PC-9 (cell line): ENCODE results near the gene VPS13A. TPM values are rescaled to one million over a fixed set of nuclear protein-coding genes. Genes with fewer than 3 reads are reported as not detected.

ENCODE experiments used
- BruUV-seq: library from RNA; stranded (reverse); fragments of 400-500 nt; replicated peaks from 2 replicates; lab custom pipeline; 2021; lab: Mats Ljungman, UMichigan
- CTCF ChIA-PET: fragments of 300-600 bp; sonication (Branson Sonifier 250); formaldehyde crosslinking; loops from one replicate; lab custom pipeline; 2022; ENCODE audit warnings: antibody characterized with exemption; lab: Charles Lee
- POLR2A ChIA-PET: fragments of 300-600 bp; sonication (Branson Sonifier 250); formaldehyde crosslinking; loops from one replicate; lab custom pipeline; 2022; ENCODE audit warnings: antibody characterized with exemption; ENCODE audit not compliant: unreplicated experiment; lab: Charles Lee
- DNase-seq, 2 experiments: peaks; one replicate each; pipeline versions ENCODE4 v3.0.0 to v3.0.0-alpha.2; 2015 to 2022; ENCODE audit warnings: mixed read lengths in 1 of 2
- H2AFZ ChIP-seq: fragments of 200-600 bp; sonication (generic); 2 replicates; pipeline ENCODE4 v1.8.1; 2017; ENCODE audit warnings: antibody characterized with exemption
- H3F3A ChIP-seq: fragments of 200-600 bp; sonication (generic); 2 replicates; pipeline ENCODE4 v1.8.1; 2017; ENCODE audit warnings: antibody characterized with exemption, mild to moderate bottlenecking, low read depth; ENCODE audit not compliant: insufficient read depth
- H3K27ac ChIP-seq: fragments of 200-600 bp; sonication (generic); 2 replicates; pipeline ENCODE4 v1.6.1; 2016; ENCODE audit warnings: mixed run types
- H3K27me3 ChIP-seq: fragments of 200-600 bp; sonication (generic); 2 replicates; pipeline ENCODE4 v1.6.1; 2016; ENCODE audit warnings: low read depth, mixed run types; ENCODE audit not compliant: insufficient read depth
- H3K36me3 ChIP-seq: fragments of 200-600 bp; sonication (generic); 2 replicates; pipeline ENCODE4 v1.6.1; 2016; ENCODE audit warnings: low read depth, mixed run types
- H3K4me1 ChIP-seq: fragments of 200-600 bp; sonication (generic); replicated peaks from 2 replicates; pipeline ENCODE4 v1.6.1; 2016; ENCODE audit warnings: mixed run types; ENCODE audit not compliant: insufficient read depth
- H3K4me2 ChIP-seq: fragments of 200-600 bp; sonication (generic); 2 replicates; pipeline ENCODE4 v1.6.1; 2017; ENCODE audit warnings: mixed run types
- H3K4me3 ChIP-seq: fragments of 200-600 bp; sonication (generic); 2 replicates; pipeline ENCODE4 v1.6.1; 2016; ENCODE audit warnings: mixed run types
- H3K79me2 ChIP-seq: fragments of 200-600 bp; sonication (generic); 2 replicates; pipeline ENCODE4 v1.6.1; 2017; ENCODE audit warnings: low read depth, mixed run types
- H3K9me2 ChIP-seq: fragments of 200-600 bp; sonication (generic); 2 replicates; pipeline ENCODE4 v1.8.1; 2017; ENCODE audit warnings: mild to moderate bottlenecking; ENCODE audit not compliant: insufficient read depth
- H3K9me3 ChIP-seq: fragments of 200-600 bp; sonication (generic); 2 replicates; pipeline ENCODE4 v1.8.1; 2016; ENCODE audit warnings: low read depth; ENCODE audit not compliant: insufficient read depth
- H4K20me1 ChIP-seq: fragments of 200-600 bp; sonication (generic); 2 replicates; pipeline ENCODE4 v1.8.1; 2017; ENCODE audit not compliant: insufficient read depth
- EZH2 ChIP-seq: fragments of 200-600 bp; sonication (generic); IDR thresholded peaks from 2 replicates; pipeline ENCODE4 v1.8.0; 2017; ENCODE audit warnings: antibody characterized with exemption, low read depth
- intact Hi-C: fragments of 100-400 bp; cut with micrococcal nuclease; formaldehyde crosslinking; loops from one replicate; pipeline ENCODE4 v1.10.0; 2022; ENCODE audit not compliant: unreplicated experiment
- total RNA-seq: library from RNA; stranded (reverse); gene quantifications from 2 replicates; pipeline ENCODE4 v1.2.3, GENCODE V29; 2021
- TF ChIP-seq, protein P1 (sequence below): fragments of 200-600 bp; sonication (generic); conservative IDR thresholded peaks from 2 replicates; pipeline ENCODE4 v1.6.1; 2017; ENCODE audit warnings: mixed run types, antibody characterized with exemption, mild to moderate bottlenecking, moderate library complexity

VPS13A gene
- total RNA-seq, 1 experiment from 2014 or later, result 53.9 TPM

GRCh38 chr9:77454663-77455062 lies 277.3 kb downstream of the VPS13A start:
- DNase-seq, result no peak

GRCh38 chr9:77455312-77455927 lies 278.1 kb downstream of the VPS13A start:
- TF ChIP-seq EZH2, result no peak
- TF ChIP-seq, protein P1, sequence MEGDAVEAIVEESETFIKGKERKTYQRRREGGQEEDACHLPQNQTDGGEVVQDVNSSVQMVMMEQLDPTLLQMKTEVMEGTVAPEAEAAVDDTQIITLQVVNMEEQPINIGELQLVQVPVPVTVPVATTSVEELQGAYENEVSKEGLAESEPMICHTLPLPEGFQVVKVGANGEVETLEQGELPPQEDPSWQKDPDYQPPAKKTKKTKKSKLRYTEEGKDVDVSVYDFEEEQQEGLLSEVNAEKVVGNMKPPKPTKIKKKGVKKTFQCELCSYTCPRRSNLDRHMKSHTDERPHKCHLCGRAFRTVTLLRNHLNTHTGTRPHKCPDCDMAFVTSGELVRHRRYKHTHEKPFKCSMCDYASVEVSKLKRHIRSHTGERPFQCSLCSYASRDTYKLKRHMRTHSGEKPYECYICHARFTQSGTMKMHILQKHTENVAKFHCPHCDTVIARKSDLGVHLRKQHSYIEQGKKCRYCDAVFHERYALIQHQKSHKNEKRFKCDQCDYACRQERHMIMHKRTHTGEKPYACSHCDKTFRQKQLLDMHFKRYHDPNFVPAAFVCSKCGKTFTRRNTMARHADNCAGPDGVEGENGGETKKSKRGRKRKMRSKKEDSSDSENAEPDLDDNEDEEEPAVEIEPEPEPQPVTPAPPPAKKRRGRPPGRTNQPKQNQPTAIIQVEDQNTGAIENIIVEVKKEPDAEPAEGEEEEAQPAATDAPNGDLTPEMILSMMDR, result peak; percentile 44

More at GRCh38 chr9:77454663-77455062, 277.3 kb downstream of the VPS13A start:
- BruUV-seq, result no TSS peak
- no peaks in the 10 kb centered on the region for H4K20me1 ChIP-seq
- H3K4me1 ChIP-seq, result no peaks in the 10 kb centered on the region
- H2AFZ ChIP-seq, result no peak overlapping the region
- H3K9me2 ChIP-seq, result no peaks in the 10 kb centered on the region
- no peaks in the 10 kb centered on the region for H3K9me3 ChIP-seq
- H3K36me3 ChIP-seq, result no peaks in the 10 kb centered on the region
- intact Hi-C loops, result loop anchor here (5.0 kb wide), 5 partner anchors 133 to 668 kb away; no protein-coding TSS in a partner anchor
- no peak for TF ChIP-seq EZH2
- TF ChIP-seq, protein P1, result no peak
- H3K27me3 ChIP-seq, result no peaks in the 10 kb centered on the region
- no peak overlapping the region for H3K27ac ChIP-seq
- no peaks in the 10 kb centered on the region for H3K79me2 ChIP-seq
- POLR2A ChIA-PET, result no interaction called here
- no peaks in the 10 kb centered on the region for H3F3A ChIP-seq
- CTCF ChIA-PET, result interaction anchor here (0.6 kb wide), 1 partner anchor 412 kb away, joined by 3 read pairs; no protein-coding TSS in a partner anchor
- H3K4me3 ChIP-seq, result no peak overlapping the region
- no peak overlapping the region for H3K4me2 ChIP-seq

GRCh38 chr9:77456829-77457437 lies 279.6 kb downstream of the VPS13A start:
- no TSS peak for BruUV-seq
- intact Hi-C loops, result loop anchor here (5.0 kb wide), 5 partner anchors 130 to 665 kb away; no protein-coding TSS in a partner anchor
- H3K27me3 ChIP-seq, result no peaks in the 10 kb centered on the region
- no peaks in the 10 kb centered on the region for H3F3A ChIP-seq
- no peak overlapping the region for H3K4me3 ChIP-seq
- peak; percentile 75 to 84 for DNase-seq
- H3K27ac ChIP-seq, result no peak overlapping the region
- H3K36me3 ChIP-seq, result no peaks in the 10 kb centered on the region
- POLR2A ChIA-PET, result interaction anchor here (0.6 to 0.7 kb wide), 3 partner anchors 261 to 839 kb away, joined by 6 to 14 read pairs (median 7); no protein-coding TSS in a partner anchor
- no peaks in the 10 kb centered on the region for H3K4me1 ChIP-seq
- H3K4me2 ChIP-seq, result 0 out of 2 replicates have a peak overlapping the region, but pooled peaks have one; percentile 32
- H2AFZ ChIP-seq, result no peak overlapping the region
- H4K20me1 ChIP-seq, result no peaks in the 10 kb centered on the region
- no peaks in the 10 kb centered on the region for H3K9me3 ChIP-seq
- H3K9me2 ChIP-seq, result no peaks in the 10 kb centered on the region
- CTCF ChIA-PET, result interaction anchor here (0.7 to 2.3 kb wide), 6 partner anchors 15 to 521 kb away, joined by 3 to 10 read pairs (median 6); no protein-coding TSS in a partner anchor
- TF ChIP-seq EZH2, result no peak
- TF ChIP-seq, protein P1, result peak; percentile 93
- no peaks in the 10 kb centered on the region for H3K79me2 ChIP-seq

More at GRCh38 chr9:77455312-77455927, 278.1 kb downstream of the VPS13A start:
- ChIA-PET CTCF (interaction anchor here (0.6 to 1.4 kb wide), 2 partner anchors 22 to 411 kb away, joined by 3 to 5 read pairs; no protein-coding TSS in a partner anchor), POLR2A (no interaction called here)
- no peak overlapping the region for H2AFZ ChIP-seq
- H3K4me3 ChIP-seq, result no peak overlapping the region
- H4K20me1 ChIP-seq, result no peaks in the 10 kb centered on the region
- H3K36me3 ChIP-seq, result no peaks in the 10 kb centered on the region
- H3K79me2 ChIP-seq, result no peaks in the 10 kb centered on the region
- H3K9me2 ChIP-seq, result no peaks in the 10 kb centered on the region
- no peaks in the 10 kb centered on the region for H3K4me1 ChIP-seq
- H3K9me3 ChIP-seq, result no peaks in the 10 kb centered on the region
- no TSS peak for BruUV-seq
- H3K27ac ChIP-seq, result no peak overlapping the region
- H3K27me3 ChIP-seq, result no peaks in the 10 kb centered on the region
- H3F3A ChIP-seq, result no peaks in the 10 kb centered on the region
- no peak for DNase-seq
- no peak overlapping the region for H3K4me2 ChIP-seq
- intact Hi-C loops, result loop anchor here (5.0 kb wide), 5 partner anchors 132 to 667 kb away; no protein-coding TSS in a partner anchor
